ENCODE results near the gene PAFAH2. TPM values are rescaled to one million over a fixed set of nuclear protein-coding genes. Genes with fewer than 3 reads are reported as not detected.

The PAFAH2 gene
- total RNA-seq, 1 experiment from 2014 or later: 12.4 TPM

DNA sequence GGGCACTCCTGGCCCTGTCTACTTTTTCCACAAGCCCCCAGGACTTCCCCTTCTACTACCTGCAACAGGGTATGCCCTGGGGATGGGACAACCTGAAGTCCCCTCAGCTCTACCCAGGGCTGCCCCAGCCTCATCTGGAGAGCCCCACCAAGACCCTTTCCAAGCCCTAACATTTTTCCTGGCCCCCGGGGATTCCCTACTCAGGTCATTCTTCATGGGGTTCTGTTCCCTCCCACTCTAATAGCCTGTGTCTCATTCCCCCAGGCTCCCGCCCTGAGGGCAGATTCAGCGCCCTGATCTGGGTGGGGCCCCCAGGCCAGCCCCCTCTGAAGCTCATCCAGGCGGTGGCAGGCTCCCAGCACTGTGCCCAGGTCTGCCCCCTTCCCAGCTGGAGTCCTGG lies 33.3 kb upstream of the PAFAH2 start:
- no peak for DNase-seq
- H2BK15ac ChIP-seq (ENCODE audit: low read depth, low read length): no peak overlapping the region
- no peak overlapping the region for H4K8ac ChIP-seq (replicated peaks; ENCODE audit: insufficient read length, low read depth, low read length)
- no peaks in the 10 kb centered on the region for H3K79me2 ChIP-seq (ENCODE audit: insufficient read depth, low read length)
- WGBS (ENCODE audit: extremely low coverage, insufficient read length, low lambda C conversion rate): no CpG with 5 or more reads among the region's 4 CpGs
- H3K9me3 ChIP-seq (ENCODE audit: control insufficient read depth, low read depth, low read length): no peaks in the 10 kb centered on the region
- no peak overlapping the region for H3K4ac ChIP-seq (ENCODE audit: low read depth, low read length)
- no peak overlapping the region for H3K4me3 Mint-ChIP-seq
- peaks cover 8 to 12% of the 10 kb centered on the region in 2 experiments for H3K4me1 Mint-ChIP-seq
- peaks cover 39% of the 10 kb centered on the region for H3K27me3 Mint-ChIP-seq (ENCODE audit: low read depth)
- H3K27me3 ChIP-seq (ENCODE audit: insufficient read depth, low read length): peaks cover 4% of the 10 kb centered on the region; the same call in 1 of the 2 replicates
- no peaks in the 10 kb centered on the region for H3K36me3 Mint-ChIP-seq (ENCODE audit: insufficient read depth in 1 of 3, low read depth in 3 of 3)
- H2AFZ ChIP-seq (ENCODE audit: low read length): no peak overlapping the region
- no peak overlapping the region for H2BK20ac ChIP-seq (ENCODE audit: low read depth, low read length, poor library complexity, severe bottlenecking)
- no peak overlapping the region for H3K27ac ChIP-seq (ENCODE audit: insufficient read length, low read depth, low read length)
- no peaks in the 10 kb centered on the region for H3K79me1 ChIP-seq (ENCODE audit: insufficient read depth, low read depth, low read length, poor library complexity, severe bottlenecking)
- H3K27ac Mint-ChIP-seq: no peak overlapping the region
- no peak overlapping the region for H2AK5ac ChIP-seq (ENCODE audit: insufficient read length, low read length)
- no peak overlapping the region for H2BK120ac ChIP-seq (ENCODE audit: low read depth, low read length, poor library complexity, severe bottlenecking)
- no peak overlapping the region for H3K9ac ChIP-seq (ENCODE audit: extremely low read depth, insufficient read length, low read length)
- H3K56ac ChIP-seq (ENCODE audit: insufficient read length, low read depth, low read length): no peak overlapping the region
- H3K9me3 Mint-ChIP-seq: no peaks in the 10 kb centered on the region
- no peak overlapping the region for H3K14ac ChIP-seq (ENCODE audit: insufficient read depth, low read length)
- no peak overlapping the region for H4K91ac ChIP-seq (ENCODE audit: insufficient read length, low read depth, low read length)
- no peak overlapping the region for H2BK5ac ChIP-seq (ENCODE audit: insufficient read length, low read length)
- TF ChIP-seq, protein P1, sequence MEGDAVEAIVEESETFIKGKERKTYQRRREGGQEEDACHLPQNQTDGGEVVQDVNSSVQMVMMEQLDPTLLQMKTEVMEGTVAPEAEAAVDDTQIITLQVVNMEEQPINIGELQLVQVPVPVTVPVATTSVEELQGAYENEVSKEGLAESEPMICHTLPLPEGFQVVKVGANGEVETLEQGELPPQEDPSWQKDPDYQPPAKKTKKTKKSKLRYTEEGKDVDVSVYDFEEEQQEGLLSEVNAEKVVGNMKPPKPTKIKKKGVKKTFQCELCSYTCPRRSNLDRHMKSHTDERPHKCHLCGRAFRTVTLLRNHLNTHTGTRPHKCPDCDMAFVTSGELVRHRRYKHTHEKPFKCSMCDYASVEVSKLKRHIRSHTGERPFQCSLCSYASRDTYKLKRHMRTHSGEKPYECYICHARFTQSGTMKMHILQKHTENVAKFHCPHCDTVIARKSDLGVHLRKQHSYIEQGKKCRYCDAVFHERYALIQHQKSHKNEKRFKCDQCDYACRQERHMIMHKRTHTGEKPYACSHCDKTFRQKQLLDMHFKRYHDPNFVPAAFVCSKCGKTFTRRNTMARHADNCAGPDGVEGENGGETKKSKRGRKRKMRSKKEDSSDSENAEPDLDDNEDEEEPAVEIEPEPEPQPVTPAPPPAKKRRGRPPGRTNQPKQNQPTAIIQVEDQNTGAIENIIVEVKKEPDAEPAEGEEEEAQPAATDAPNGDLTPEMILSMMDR (conservative IDR thresholded peaks at IDR 0.05): no peak
- H4K5ac ChIP-seq (ENCODE audit: insufficient read length, low read depth, low read length): no peak overlapping the region
- H2BK12ac ChIP-seq (ENCODE audit: insufficient read length, low read depth, low read length): no peak overlapping the region
- H3K4me1 ChIP-seq (ENCODE audit: insufficient read depth, low read length): no peaks in the 10 kb centered on the region; the same call in 1 of the 2 replicates
- peaks cover 11% of the 10 kb centered on the region for H3K23me2 ChIP-seq (ENCODE audit: insufficient read length, low read depth, low read length, poor library complexity, severe bottlenecking)
- H3K4me2 ChIP-seq (ENCODE audit: insufficient read depth, insufficient read length, low read length): no peak overlapping the region
- H3T11ph ChIP-seq (ENCODE audit: low read length): no peak overlapping the region
- H3K18ac ChIP-seq (ENCODE audit: insufficient read length, low read depth, low read length): no peak overlapping the region
- no peak overlapping the region for H3K23ac ChIP-seq (ENCODE audit: insufficient read length, low read depth, low read length)
- H4K20me1 ChIP-seq (ENCODE audit: control insufficient read depth, insufficient read depth, insufficient read length): no peaks in the 10 kb centered on the region

Measured in H9 (cell line).